Measurements from ENCODE around the gene CPLX1.

DNA sequence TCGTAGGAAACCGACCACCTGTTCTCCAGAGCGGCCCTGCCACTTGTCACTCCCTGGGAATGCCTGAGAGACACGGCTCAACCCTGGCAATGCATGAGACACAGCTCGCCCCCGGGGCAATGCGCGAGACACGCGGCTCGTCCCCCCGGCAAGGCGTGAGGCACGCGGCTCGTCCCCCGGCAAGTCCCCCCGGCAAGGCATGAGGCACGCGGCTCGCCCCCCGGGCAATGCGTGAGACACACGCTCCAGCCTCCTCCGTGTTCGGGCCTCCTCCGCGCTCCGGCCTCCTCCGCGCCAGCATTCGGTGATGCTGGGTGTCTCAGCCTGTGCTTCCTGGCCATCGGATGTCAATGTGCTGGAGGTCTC lies 27.5 kb upstream of the CPLX1 start:
- TF ChIP-seq, protein P1, sequence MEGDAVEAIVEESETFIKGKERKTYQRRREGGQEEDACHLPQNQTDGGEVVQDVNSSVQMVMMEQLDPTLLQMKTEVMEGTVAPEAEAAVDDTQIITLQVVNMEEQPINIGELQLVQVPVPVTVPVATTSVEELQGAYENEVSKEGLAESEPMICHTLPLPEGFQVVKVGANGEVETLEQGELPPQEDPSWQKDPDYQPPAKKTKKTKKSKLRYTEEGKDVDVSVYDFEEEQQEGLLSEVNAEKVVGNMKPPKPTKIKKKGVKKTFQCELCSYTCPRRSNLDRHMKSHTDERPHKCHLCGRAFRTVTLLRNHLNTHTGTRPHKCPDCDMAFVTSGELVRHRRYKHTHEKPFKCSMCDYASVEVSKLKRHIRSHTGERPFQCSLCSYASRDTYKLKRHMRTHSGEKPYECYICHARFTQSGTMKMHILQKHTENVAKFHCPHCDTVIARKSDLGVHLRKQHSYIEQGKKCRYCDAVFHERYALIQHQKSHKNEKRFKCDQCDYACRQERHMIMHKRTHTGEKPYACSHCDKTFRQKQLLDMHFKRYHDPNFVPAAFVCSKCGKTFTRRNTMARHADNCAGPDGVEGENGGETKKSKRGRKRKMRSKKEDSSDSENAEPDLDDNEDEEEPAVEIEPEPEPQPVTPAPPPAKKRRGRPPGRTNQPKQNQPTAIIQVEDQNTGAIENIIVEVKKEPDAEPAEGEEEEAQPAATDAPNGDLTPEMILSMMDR (IDR thresholded peaks at IDR 0.05), result no peak
- TF ChIP-seq POLR2A (IDR thresholded peaks at IDR 0.05), result no peak
